ENCODE data around the gene EIF2B5. TPM values are rescaled to one million over a fixed set of nuclear protein-coding genes. Genes with fewer than 3 reads are reported as not detected.

The EIF2B5 gene
- total and polyA plus RNA-seq, 2 of the 13 experiments (the other 11 are each of a cell fraction or from before 2014, with no cell fraction given): 38.4 to 60.2 TPM

- TF ChIP-seq PAXIP1 (CRISPR knock-in tag; conservative IDR thresholded peaks at IDR 0.05) (peak; percentile 46; the same call in 1 of the 2 replicates), ZNF772 (CRISPR knock-in tag; IDR thresholded peaks at IDR 0.05) (peak; percentile 55; the same call in 1 of the 2 replicates), E2F5 (CRISPR knock-in tag; conservative IDR thresholded peaks at IDR 0.05) (no peak), PCBP2 (optimal IDR thresholded peaks at IDR 0.05; ENCODE audit: low read depth, low read length, poor library complexity, severe bottlenecking) (no peak), DMTF1 (CRISPR knock-in tag; IDR thresholded peaks at IDR 0.05) (no peak), KMT2B (CRISPR knock-in tag; IDR thresholded peaks at IDR 0.05) (peak; percentile 80), ASH2L (IDR thresholded peaks at IDR 0.05; ENCODE audit: insufficient read length, low read depth, low read length) (no peak), TAF1 (CRISPR knock-in tag; IDR thresholded peaks at IDR 0.05) (peak; percentile 72; the same call in 1 of the 2 replicates), KDM1A (CRISPR knock-in tag; IDR thresholded peaks at IDR 0.05) (no peak), KAT8 (CRISPR knock-in tag; IDR thresholded peaks at IDR 0.05) (peak; percentile 46; the same call in 1 of the 2 replicates), CREB1 (IDR thresholded peaks at IDR 0.05) (no peak), CREB1 (CRISPR knock-in tag; IDR thresholded peaks at IDR 0.05) (peak; percentile 59; the same call in 1 of the 2 replicates), ZBTB37 (CRISPR knock-in tag; IDR thresholded peaks at IDR 0.05) (no peak), HOXD1 (CRISPR knock-in tag; IDR thresholded peaks at IDR 0.05) (peak; percentile 51; the same call in 1 of the 2 replicates), ZNF678 (CRISPR knock-in tag; IDR thresholded peaks at IDR 0.05) (peak; percentile 63; the same call in 1 of the 2 replicates), ZBTB38 (CRISPR knock-in tag; IDR thresholded peaks at IDR 0.05) (peak; percentile 92), ZNF18 (CRISPR knock-in tag; IDR thresholded peaks at IDR 0.05; ENCODE audit: insufficient replicate concordance) (peak; percentile 29), ZNF205 (CRISPR knock-in tag; IDR thresholded peaks at IDR 0.05) (peak; percentile 48; the same call in 1 of the 2 replicates)
Measured at GRCh38 chr3:184133840-184134745, 1.1 kb upstream of the EIF2B5 start (continued).
